HG03469 (cell line): ENCODE results near the gene BFAR.
"Not testable (repeated sequence)": the region's sequence is repeated elsewhere in the genome, so short reads cannot be mapped to it uniquely, and the experiment has no call there.

Source experiments
- ATAC-seq: cut with Tn5 transposase; IDR thresholded peaks from one replicate; pipeline ENCODE4 v1.9.1; 2021; ENCODE audit warnings: mild to moderate bottlenecking, moderate library complexity, moderate number of reproducible peaks; ENCODE audit not compliant: unreplicated experiment

BFAR gene, protein sequence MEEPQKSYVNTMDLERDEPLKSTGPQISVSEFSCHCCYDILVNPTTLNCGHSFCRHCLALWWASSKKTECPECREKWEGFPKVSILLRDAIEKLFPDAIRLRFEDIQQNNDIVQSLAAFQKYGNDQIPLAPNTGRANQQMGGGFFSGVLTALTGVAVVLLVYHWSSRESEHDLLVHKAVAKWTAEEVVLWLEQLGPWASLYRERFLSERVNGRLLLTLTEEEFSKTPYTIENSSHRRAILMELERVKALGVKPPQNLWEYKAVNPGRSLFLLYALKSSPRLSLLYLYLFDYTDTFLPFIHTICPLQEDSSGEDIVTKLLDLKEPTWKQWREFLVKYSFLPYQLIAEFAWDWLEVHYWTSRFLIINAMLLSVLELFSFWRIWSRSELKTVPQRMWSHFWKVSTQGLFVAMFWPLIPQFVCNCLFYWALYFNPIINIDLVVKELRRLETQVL

DNA sequence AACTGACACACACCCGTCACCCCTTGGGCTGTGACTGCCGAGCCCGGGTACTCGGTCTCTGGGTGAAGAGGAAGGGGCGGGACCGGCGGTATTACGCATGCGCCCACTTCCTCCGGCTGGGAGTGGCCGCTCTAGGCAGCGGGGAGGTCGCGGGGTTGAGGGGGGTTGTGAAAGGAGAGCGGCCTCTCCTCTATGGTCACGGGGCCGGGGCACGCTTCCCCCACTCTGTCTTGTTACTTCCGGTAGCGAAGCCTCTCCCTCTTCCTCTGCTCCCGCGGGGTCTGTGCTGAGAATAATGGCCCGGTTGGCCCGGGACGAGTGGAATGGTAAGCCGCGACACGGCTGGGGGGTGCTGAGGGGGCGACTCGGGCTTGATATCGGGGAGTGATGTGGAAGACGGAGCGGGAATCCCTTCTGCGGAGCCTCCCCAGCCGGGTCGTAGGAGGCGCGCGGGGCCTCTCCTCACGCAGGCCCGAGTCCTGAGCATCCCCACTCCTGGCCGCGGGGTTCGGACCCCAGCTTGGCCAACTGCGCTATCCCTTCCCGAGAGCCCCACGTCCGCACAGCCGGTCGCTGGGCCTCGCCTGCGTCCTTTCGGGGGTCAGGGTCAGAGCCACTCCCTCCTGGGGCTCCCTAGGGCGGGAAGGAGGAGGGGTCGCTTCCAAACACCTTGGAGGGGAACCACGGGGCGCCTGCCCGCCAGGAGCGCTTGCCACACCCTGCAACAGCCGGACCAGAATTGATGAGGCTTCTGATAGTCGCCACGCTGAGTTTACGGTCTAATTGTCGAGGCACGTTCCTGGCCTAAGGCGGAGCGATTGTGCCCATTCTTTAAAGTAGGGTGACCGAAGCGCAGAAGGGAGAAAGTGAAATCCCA is at the start of gene BFAR:
Gene BFAR, plus strand, starts transcription at position 259 of the 877 bp plus-strand sequence. CDS start 11,396 bp downstream, outside the sequence.
- peak; percentile 53 for ATAC-seq

DNA sequence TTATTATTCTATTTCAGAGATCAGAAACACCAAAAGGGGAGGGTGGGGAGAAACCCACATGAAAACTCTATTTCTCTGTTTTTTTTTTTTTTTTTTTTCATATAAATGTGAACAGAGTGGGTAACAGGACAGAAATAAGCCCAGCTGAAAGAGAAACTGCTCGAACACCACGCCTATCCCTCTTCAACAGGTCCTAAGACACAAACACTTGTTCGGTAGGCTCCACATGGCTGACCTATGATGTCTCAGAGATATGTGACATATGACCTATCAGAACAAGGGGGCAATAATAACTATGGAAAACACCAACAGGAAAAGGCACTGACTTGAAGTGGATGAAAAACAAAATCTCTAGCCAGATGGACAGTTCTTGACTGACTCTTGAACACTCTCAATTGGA is 47.5 kb upstream of the BFAR start:
- no peak for ATAC-seq

DNA sequence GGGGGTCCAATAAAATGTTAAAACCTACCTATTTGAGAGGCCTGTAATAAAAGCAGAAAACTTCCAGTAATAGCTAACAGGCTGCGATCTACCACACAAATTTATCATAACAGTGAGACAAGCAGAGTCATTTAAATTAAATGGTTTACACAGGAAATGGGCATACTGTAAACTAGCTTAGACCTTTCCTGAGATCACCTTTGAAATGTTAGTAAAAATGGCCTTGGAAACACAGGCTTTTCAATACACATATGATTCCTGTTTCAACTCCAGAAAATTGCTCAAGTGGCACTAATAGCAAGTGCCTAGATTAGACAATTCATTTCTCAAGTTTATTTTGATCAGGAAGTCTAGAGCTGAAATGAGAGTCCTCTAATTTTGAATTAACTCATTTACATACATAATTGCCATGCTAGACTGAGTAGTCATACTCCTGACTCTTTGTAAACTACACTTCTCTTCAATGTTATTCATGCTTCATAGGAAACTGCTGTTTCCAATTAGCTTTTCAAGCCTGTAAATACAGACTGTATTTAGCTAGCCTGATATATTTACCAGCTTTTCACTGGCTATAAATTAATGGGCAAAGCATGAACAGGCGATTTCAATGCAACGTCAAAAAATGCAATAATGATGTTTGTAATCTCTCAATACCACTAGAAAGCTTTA is 46.0 kb upstream of the BFAR start:
- ATAC-seq: no peak

DNA sequence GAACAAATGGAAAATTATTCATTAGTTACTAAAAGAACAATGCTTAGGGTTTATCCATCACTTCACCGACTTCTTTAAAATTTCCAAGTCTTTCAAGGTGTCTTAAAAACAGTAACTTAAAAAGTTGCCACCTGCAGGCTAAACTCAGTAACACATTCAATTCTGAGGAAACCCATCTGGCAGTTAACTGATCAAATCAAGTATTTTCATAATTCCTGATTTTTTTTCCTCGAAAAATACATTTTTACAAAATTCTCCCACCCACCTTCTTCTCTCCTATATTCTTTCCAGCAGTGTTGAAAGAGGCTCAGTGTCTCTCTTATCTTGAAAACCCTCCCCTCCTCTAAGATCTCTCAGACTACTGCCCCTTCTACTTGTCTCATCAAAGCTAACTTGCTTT is 32.6 kb upstream of the BFAR start:
- no peak for ATAC-seq

DNA sequence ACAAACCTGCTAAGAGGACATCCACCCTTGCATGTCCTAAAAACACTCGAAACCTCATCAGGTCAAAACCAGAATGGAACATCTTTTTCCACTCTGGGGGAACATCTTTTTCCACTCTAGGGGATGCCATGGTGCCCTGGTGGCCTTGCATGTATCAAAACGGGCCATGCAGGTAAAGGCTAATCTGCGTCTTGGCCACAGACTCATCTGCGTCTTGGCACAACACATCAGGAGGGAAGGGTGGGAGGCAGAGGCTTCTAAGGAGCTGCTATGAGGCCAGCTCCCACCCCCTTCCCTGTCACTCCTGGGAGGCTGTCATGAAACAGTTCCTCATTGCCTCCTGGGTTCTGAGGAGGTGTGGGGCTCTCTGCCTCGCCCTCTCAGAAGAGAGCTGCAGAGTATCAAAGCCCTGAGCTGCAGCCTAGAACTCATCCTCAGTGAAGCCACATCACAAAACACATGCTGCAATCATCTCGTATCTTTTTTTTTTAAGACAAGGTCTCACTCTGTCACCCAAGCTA is 30.2 kb upstream of the BFAR start:
- no peak for ATAC-seq

DNA sequence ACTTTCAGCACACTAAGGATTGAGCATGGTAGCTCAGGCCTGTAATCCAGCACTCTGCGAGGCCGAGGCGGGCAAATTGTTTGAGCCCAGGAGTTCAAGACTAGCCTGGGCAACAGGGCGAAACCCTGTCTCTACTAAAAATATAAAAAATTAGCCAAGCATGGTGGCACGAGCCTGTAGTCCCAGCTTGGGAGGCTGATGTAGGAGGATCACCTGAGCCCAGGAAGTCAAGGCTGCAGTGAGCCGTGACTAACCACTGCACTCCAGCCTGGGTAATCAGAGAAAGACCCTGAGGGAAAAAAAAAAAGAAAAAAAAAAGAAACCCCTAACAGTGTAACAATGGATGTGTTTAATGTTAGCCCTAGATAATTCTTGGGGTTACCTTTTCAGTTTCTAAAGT is 26.6 kb upstream of the BFAR start:
- no peak for ATAC-seq

DNA sequence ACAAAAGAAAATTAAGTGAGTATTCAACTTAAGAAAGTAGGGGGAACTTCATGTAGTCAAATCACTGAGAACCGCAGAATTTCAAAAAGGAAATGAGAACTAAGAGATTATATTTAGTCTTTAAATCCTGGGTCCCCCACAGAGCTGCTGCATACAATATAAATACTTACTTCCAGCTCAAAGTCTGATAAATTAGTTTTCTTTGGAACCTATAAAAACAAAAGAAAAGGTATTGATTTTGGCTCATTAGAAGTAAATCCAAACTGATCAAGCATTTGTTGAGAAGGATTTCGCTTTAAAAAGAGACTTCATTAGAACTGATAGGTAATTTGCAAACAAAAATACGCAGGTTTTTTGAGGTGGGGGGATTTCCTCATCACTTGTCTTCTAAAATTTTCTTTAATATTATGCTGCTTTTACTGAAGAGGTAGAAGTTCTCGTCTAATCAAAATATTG is 24.6 kb upstream of the BFAR start:
- no peak for ATAC-seq

DNA sequence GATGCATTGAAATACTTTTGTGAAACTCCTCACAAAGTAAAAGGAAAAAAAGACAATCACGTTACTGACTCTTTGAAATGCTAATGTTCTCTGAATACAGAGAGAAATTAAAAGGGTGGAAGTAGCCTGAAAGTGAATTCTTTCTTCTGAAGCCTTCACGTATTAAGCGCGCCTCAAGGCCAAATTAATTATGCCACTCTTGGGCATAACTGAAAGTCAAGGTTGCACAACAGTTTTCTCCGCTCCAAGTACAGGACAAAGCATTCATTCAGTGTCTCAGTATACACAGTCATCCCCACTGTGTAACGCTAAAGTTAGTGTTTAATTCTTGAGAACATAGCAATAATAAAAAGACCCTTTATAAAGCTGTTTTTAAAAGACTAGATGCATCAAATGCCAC is 24.1 kb upstream of the BFAR start:
- ATAC-seq: no peak

DNA sequence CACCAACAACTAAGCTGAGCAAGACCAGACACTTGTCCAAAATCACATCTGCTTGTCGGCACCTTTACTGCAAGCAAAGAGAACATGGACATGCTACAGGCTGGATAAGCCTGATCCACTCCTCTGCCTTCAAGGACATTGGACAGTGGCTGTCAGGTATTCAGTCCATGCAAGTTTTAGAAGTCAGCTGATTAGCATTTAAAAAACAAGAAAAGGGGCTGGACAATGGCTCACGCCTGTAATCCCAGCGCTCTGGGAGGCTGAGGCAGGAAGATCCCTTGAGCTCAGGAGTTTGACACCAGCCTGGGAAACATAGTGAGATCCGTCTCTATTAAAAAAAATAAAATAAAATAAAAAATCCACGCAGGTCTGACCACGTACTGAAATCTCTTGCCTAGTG is 23.0 kb upstream of the BFAR start:
- ATAC-seq: no peak

DNA sequence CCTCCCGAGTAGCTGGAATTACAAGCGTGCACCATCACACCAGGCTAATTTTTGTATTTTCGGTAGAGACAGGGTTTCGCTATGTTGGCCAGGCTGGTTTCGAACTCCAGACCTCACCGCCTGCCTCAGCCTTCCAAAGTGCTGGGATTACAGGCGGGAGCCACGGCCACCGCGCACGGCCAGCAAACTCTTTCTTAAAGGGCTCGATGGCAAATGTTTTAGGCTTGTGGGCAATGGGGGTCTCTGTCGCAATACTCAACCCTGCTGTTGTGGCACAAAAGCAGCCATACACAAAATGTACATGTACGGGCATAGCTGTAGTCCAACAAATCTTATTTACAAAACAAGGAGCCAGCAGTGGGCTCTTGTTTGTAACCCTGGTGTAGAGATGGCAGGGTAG is 21.1 kb upstream of the BFAR start:
- no peak for ATAC-seq

DNA sequence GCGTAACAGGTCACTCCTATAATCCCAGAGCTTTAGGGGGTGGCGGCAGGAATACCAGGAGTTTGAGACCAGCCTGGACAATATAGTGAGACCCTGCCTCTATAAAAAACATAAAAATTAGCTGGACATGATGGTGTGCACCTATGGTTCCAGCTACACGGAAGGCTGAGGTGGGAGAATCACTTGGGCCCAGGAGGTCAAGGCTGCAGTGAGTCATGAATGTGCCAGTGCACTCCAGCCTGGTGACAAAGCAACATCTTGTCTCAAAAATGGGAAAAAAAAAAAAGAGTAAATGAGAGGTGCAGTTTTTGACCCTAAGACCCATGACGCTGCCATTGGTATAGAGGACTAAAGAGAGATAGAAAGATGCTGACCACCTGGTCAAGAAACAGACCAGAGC is 18.8 kb upstream of the BFAR start:
- no peak for ATAC-seq

DNA sequence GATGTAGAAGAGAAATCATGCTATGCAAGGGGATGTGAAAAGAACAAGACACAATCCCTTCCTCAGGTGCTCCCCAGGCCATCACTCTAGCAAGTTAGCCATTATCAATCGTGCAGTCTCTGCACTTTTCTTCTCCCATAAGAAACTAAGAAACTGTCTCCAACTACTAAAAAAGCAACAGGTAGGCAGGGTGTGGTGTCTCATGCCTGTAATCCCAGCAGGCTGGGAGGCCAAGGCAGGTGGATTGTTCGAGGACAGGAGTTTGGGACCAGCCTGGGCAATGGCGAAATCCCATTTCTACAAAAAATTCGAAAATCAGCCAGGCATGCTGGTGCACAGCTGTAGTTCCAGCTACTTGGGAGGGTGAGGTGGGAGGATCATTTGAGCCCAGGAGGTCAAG is 16.5 kb upstream of the BFAR start:
- no peak for ATAC-seq

DNA sequence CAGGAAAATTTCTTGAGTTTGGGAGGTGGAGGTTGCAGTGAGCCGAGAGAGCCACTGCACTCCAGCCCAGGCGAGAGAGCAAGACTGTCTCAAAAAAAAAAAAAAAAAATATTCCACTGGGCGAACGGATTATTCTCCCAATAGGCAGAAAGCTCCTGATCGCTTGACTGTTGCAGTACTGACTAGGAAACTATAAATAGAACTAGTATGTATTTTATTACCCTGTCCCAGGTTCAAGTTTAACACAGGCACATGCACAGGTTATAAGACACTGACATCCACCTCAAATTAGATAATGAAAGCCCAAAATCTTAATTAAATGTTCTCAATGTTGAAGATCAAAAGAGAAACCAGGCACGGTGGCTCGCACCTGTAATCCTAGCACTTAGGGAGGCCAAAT is 14.2 kb upstream of the BFAR start:
- no peak for ATAC-seq

DNA sequence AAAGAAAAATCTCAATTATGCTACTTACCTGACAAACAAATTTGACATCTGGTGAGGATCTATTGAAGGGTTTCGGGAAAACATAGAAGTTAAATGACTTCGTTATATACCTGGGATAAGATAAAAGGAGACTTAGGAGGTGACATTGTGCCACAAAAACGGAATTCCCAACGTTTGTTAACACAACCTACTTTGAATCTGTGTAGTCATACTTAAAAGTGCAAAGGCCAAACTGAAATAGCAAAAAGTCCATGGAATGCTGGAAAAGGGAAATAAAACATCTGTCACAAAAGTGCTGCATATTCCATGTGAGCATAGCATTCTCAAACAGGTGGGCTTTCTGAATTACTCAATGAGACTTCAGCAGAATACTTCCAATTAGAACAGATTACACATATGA is 5.7 kb upstream of the BFAR start:
- no peak for ATAC-seq

DNA sequence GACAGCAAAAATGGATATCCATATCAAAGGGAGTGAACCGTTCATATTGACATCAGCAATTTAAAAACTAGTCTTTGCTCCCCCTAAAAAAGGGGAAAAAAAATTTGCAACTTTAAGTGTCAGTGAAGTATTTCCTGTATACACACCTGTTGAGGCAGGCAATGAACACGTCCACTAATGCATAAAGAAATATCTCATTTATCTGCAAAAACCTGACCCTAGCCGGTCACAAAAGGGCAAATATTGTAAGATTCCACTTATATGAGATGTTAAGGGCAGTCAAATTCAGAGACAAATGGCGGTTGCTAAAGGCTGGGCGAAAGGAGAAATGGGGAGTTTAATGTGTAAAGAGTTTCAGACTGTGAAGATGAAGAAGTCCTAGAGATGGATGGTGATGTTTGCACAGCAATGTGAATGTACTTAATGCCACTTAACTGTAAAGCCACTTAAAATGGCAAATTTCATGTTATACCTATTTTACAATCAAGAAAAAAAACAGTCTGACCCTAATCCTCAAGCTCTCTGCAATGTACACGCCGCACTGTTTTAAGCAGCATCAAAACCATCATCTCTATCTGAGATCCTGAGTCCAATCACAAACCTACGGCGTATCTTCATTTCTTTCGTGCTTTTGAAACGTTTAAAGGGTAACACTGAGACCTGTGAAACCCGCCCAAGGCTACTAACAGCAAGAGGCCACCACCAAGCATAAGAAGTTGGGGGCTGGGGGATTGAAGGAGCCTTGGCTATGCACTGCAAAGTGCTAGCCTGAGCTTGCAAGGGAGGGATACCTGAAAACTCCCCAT is 3.7 kb upstream of the BFAR start:
- no peak for ATAC-seq

DNA sequence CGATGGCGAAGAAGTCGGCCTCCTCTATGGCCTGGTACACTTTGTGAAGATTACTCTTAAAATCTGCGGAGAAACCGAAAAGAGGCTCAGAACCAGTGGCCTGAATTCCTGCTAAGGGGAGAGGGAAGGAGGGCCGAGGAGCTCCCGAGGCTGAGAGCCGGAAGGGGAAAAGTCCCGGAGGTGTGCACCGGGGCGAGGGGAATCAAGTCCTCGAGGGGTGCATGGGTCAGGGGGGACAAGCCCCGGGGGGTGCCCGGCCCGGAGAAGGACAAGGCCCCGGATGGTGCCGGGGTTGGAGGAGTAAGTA is 3.2 kb upstream of the BFAR start:
- peak; percentile 4 for ATAC-seq

DNA sequence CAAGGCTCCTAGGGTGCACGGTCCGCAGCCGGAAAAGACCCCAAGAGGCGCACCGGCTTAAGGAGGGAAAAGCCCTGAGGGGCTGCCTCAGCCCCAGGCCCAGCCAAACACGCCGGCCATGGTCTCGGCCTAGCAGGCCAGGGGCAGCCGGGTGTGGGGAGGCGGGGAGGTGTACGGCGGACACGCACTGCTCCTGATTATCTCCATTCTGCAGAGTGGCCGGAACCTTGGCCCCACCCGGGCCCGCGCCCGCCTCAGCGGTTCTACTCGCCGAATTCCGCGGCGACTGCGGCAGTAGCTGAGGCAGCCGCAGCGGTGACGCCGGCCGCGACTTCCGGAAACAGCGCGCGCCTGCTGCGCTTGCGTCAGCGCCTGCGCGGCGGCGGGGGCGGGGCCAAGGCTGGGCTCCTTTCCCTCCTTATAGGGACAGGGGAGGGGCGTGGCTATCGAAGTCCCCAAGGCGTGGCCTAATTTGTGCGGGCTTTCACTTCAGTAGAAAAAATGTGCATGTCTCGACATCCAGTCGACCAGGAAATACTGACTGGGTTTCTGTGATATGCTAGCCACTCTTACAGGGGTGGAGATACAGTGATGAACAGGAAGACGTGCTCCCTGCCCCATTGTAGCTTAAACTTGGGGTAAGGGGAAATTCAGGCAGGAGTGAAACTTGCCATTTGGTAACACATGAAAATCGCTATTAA is 2.7 kb upstream of the BFAR start, which contains the start of gene PARN:
Gene PARN, minus strand, starts transcription at position 342 of the 701 bp plus-strand sequence. Its CDS starts 135 bp downstream, at position 207.
- peak; percentile 36 for ATAC-seq

DNA sequence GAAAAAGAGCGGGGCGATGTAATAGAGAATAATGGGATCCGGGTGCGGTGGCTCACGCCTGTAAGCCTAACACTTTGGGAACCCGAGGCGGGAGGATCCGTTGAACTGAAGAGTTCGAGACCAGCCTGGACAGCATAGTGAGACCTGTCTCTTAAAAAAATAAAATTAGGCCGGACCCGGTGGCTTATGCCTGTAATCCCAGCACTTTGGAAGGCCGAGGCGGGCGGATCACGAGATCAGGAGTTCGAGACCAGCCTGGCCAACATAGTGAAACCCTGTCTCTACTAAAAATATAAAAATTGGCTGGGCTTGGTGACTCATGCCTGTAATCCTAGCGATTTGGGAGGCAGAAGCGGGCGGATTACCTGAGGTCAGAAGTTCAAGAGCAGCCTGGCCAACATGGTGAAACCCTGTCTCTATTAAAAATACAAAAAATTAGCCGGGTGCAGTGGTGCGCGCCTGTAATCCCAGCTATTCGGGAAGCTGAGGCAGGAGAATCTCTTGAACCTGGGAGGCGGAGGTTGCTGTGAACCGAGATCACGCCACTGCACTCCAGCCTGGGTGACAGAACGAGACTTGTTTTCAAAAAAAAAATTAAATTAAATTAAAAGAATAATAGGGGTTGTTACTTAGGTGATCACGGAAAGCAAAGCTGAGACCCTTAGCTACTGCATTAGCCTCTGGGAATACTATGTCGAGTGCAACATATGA is 2.0 kb upstream of the BFAR start:
- ATAC-seq: not testable (repeated sequence)

DNA sequence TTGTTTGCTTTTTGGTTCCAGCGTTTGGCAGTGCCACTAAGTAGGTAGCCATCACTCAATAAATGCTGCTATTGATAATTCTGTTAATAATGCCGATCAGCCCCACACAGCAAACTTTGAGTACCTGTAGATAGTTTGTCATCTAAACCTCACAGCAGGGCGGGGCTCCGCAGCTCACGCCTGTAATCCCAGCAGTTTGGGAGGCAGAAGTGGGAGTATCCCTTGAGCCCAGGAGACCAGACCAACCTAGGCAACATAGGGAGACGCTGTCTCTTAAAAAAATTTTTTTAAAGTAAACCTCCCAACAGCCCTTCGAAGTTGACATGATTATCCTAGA is 1.6 kb downstream of the BFAR start:
- no peak for ATAC-seq
